ENCODE results near the gene PPFIA4.
A peak's percentile ranks its signal among the peaks of the same experiment; 100 is the strongest.

Gene PPFIA4

DNA sequence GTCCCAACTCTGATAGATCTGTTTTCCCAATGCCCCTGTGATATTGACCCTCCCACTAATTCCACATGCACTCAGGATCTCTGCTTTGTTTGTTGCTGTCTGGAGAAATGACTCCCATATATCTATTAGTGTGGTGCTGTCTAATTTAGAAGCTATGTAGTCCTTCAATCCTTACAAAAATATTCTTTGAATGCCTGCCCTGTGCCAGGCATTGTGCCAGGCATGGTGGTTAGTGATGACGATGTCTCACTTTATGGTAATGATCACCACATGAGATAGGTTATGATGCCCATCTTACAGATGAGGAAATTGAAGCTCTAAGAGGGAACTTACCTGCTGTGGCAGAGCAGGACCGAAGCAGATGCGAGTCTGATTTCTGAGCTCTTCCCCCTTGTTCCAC, 46.6 kb downstream of the PPFIA4 start:
- H3K27me3 ChIP-seq (ENCODE audit: control insufficient read depth in 1 of 2, insufficient read depth in 2 of 2, low read length in 2 of 2), result peaks cover 25 to 31% of the 10 kb centered on the region in 2 donors
- H3K9me3 ChIP-seq (ENCODE audit: control insufficient read depth in 1 of 2, low read length in 2 of 2), result no peaks in the 10 kb centered on the region
- no peak overlapping the region for H3K27ac ChIP-seq (ENCODE audit: low read depth, low read length)
- peaks cover 0 to 6% of the 10 kb centered on the region in 2 donors for H3K4me1 ChIP-seq (ENCODE audit: control insufficient read depth in 1 of 2, insufficient read depth in 2 of 2, low read length in 2 of 2)
- no peak overlapping the region for H3K9ac ChIP-seq (ENCODE audit: low read depth in 1 of 2, low read length in 2 of 2)
- H3K36me3 ChIP-seq (ENCODE audit: control insufficient read depth in 1 of 2, insufficient read depth in 2 of 2, low read length in 2 of 2), result no peaks in the 10 kb centered on the region
- H3K4me3 ChIP-seq (ENCODE audit: low read depth in 1 of 2, low read length in 2 of 2), result no peak overlapping the region

DNA sequence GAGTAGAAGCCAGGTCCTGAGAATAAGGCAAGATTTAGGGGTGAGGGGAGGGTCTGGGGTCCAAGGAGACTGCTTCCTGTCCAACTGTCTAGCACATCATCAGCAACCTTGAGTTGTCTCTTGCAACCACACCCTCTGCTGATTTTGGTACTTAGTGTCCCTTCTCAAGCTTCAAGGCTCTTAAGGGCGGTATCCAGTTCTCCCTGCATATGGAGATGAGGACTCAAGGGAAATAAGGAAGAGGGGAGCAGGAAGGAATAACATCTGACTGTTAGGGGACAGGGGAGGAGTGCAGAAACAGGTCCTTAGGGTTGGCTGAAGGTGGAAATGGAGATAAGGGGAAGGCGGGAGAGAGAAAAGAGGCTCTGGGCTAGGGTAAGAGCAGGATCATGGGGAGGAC, 47.2 kb downstream of the PPFIA4 start:
- no peak overlapping the region for H3K9ac ChIP-seq (ENCODE audit: low read depth in 1 of 2, low read length in 2 of 2)
- peaks cover 25 to 31% of the 10 kb centered on the region in 2 donors for H3K27me3 ChIP-seq (ENCODE audit: control insufficient read depth in 1 of 2, insufficient read depth in 2 of 2, low read length in 2 of 2)
- no peaks in the 10 kb centered on the region for H3K36me3 ChIP-seq (ENCODE audit: control insufficient read depth in 1 of 2, insufficient read depth in 2 of 2, low read length in 2 of 2)
- no peaks in the 10 kb centered on the region for H3K9me3 ChIP-seq (ENCODE audit: control insufficient read depth in 1 of 2, low read length in 2 of 2)
- H3K4me1 ChIP-seq (ENCODE audit: control insufficient read depth in 1 of 2, insufficient read depth in 2 of 2, low read length in 2 of 2), result peaks cover 0 to 4% of the 10 kb centered on the region in 2 donors
- H3K27ac ChIP-seq (ENCODE audit: low read depth, low read length), result no peak overlapping the region
- no peak overlapping the region for H3K4me3 ChIP-seq (ENCODE audit: low read depth in 1 of 2, low read length in 2 of 2)

DNA sequence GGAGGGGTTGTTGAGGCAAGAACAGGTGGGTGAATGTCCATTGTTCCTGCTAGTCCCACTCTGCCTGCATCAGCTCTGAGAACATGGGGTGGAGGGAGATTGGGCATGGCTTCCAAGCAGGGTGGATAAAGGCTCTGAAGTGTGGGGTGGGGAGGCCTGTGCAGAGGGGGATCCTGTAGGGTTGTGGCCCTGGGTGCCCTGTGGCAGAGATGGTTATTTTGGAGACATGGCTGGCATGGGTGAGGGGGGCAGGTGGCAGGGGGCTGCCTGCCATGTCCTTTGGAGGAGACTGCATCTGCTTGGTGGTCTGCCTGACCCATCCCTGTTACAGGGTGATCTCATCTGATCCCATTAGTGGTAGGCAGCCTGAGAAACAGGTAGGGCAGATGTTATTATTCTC, 48.3 kb downstream of the PPFIA4 start:
- Histone ChIP-seq H3K9me3 (ENCODE audit: control insufficient read depth in 1 of 2, low read length in 2 of 2) (no peaks in the 10 kb centered on the region), H3K27ac (ENCODE audit: low read depth, low read length) (no peak overlapping the region), H3K9ac (ENCODE audit: low read depth in 1 of 2, low read length in 2 of 2) (no peak overlapping the region), H3K36me3 (ENCODE audit: control insufficient read depth in 1 of 2, insufficient read depth in 2 of 2, low read length in 2 of 2) (no peaks in the 10 kb centered on the region), H3K27me3 (ENCODE audit: control insufficient read depth in 1 of 2, insufficient read depth in 2 of 2, low read length in 2 of 2) (peaks cover 25 to 37% of the 10 kb centered on the region in 2 donors), H3K4me3 (ENCODE audit: low read depth in 1 of 2, low read length in 2 of 2) (no peak overlapping the region), H3K4me1 (ENCODE audit: control insufficient read depth in 1 of 2, insufficient read depth in 2 of 2, low read length in 2 of 2) (no peaks in the 10 kb centered on the region)

DNA sequence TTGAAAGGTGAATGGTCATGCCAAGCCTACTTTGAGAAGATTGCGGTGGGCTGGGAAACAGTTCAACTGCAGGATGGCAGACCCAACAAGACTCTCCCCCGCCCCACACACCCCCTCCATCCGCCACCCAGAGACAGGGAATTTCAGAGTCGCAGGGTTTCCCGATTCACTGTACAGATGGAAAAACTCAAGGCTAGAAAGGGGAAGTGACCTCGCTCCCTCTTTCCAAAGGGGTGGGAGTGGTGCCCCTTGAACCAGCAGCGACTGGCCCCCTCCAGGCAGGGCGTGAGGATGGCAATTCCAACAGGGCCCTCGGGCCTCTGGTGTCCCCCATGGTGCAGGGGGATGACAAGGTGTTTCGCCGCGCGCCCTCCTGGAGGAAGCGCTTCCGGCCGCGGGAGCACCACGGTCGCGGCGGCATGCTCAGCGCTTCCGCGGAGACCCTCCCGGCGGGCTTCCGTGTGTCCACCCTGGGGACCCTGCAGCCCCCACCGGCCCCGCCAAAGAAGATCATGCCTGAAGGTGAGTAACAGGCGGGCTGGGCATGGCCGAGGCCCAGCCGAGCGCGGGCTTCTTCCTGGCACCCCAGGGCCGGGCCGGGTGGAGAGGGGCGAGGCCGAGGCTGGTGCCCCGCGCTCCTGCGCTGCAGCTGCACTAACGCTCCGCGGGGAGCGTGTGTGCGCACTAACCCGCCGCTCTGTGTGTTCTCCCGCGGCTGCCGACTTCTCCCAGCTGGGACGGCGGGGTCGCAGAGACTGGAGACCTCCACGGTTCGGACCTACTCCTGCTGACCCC, 49.1 kb downstream of the PPFIA4 start:
- Histone ChIP-seq H3K9me3 (ENCODE audit: control insufficient read depth in 1 of 2, low read length in 2 of 2) (no peaks in the 10 kb centered on the region), H3K4me1 (ENCODE audit: control insufficient read depth in 1 of 2, insufficient read depth in 2 of 2, low read length in 2 of 2) (no peaks in the 10 kb centered on the region), H3K27me3 (ENCODE audit: control insufficient read depth in 1 of 2, insufficient read depth in 2 of 2, low read length in 2 of 2) (peaks cover 25 to 41% of the 10 kb centered on the region in 2 donors), H3K36me3 (ENCODE audit: control insufficient read depth in 1 of 2, insufficient read depth in 2 of 2, low read length in 2 of 2) (no peaks in the 10 kb centered on the region), H3K27ac (ENCODE audit: low read depth, low read length) (no peak overlapping the region), H3K4me3 (ENCODE audit: low read depth in 1 of 2, low read length in 2 of 2) (peak overlapping the region; percentile 40 to 47), H3K9ac (ENCODE audit: low read depth in 1 of 2, low read length in 2 of 2) (no peak overlapping the region)

DNA sequence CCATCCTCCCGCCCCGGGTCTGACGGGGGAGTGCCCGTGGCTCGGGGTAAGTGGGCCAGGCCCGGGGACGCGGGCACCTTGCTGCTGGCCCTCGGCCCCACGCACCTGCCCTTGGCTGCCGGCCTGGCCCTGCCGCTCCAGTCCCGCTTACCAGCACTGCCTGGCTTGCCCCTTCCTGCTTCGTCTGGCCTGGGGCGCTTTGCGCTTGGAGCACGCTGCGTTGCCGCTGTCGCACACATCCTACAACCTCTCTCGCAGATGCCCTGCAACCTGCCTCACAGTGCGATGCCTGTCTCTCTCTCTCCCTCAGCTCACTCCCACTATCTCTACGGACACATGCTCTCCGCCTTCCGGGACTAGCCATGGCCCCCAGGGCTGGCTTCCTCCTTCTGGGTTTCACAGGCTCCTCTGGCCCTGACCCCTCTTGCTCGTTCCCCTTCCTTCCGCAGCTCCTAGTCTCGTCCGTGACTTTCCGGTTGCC, 49.8 kb downstream of the PPFIA4 start:
- Histone ChIP-seq H3K27me3 (ENCODE audit: control insufficient read depth in 1 of 2, insufficient read depth in 2 of 2, low read length in 2 of 2) (peaks cover 25 to 41% of the 10 kb centered on the region in 2 donors), H3K4me3 (ENCODE audit: low read depth in 1 of 2, low read length in 2 of 2) (peak overlapping the region; percentile 40 to 47), H3K27ac (ENCODE audit: low read depth, low read length) (no peak overlapping the region), H3K4me1 (ENCODE audit: control insufficient read depth in 1 of 2, insufficient read depth in 2 of 2, low read length in 2 of 2) (no peaks in the 10 kb centered on the region), H3K36me3 (ENCODE audit: control insufficient read depth in 1 of 2, insufficient read depth in 2 of 2, low read length in 2 of 2) (no peaks in the 10 kb centered on the region), H3K9me3 (ENCODE audit: control insufficient read depth in 1 of 2, low read length in 2 of 2) (no peaks in the 10 kb centered on the region), H3K9ac (ENCODE audit: low read depth in 1 of 2, low read length in 2 of 2) (no peak overlapping the region)

DNA sequence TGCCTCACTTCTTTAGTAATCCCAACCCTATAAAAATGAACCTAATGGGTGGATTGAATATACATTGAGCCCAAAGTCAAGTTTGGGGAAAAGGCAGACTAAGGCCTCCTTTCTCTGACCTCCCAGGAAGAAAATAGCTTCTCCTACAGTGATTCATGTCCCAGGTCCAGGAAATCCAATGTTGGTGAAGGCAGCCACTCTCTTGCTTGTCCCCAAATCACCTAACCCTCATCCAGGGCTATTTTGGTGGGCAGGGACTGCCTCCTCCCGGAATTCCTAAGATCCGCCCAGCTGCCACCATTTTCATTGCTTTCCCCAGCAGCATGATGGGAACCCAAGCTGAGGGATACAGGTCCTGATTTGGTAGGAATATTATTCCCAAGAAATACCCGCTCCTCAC, 51.1 kb downstream of the PPFIA4 start:
- Histone ChIP-seq H3K9ac (ENCODE audit: low read depth in 1 of 2, low read length in 2 of 2) (no peak overlapping the region), H3K4me1 (ENCODE audit: control insufficient read depth in 1 of 2, insufficient read depth in 2 of 2, low read length in 2 of 2) (no peaks in the 10 kb centered on the region), H3K36me3 (ENCODE audit: control insufficient read depth in 1 of 2, insufficient read depth in 2 of 2, low read length in 2 of 2) (no peaks in the 10 kb centered on the region), H3K4me3 (ENCODE audit: low read depth in 1 of 2, low read length in 2 of 2) (no peak overlapping the region), H3K9me3 (ENCODE audit: control insufficient read depth in 1 of 2, low read length in 2 of 2) (no peaks in the 10 kb centered on the region), H3K27me3 (ENCODE audit: control insufficient read depth in 1 of 2, insufficient read depth in 2 of 2, low read length in 2 of 2) (peaks cover 25 to 46% of the 10 kb centered on the region in 2 donors), H3K27ac (ENCODE audit: low read depth, low read length) (no peak overlapping the region)

DNA sequence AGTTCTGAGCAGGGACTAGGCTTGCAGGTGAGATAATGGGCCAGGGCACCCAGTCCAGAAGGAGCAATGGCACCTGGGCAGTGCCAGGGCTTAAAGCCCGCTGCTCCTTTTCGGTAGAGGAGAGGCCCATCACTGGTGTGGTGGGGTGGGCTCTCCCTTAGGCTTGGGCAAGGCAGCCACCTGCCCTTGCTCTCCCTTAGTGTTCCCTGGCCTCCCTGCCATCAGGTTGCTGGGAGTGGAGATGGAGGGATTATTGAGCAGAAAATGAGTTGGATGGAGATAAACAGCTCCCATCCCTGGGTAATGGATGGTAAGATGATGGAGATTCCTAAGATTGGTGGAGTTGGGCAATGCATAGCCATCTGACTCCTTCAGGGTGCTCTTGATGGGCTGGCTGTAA, 51.7 kb downstream of the PPFIA4 start:
- H3K9ac ChIP-seq (ENCODE audit: low read depth in 1 of 2, low read length in 2 of 2), result no peak overlapping the region
- no peaks in the 10 kb centered on the region for H3K36me3 ChIP-seq (ENCODE audit: control insufficient read depth in 1 of 2, insufficient read depth in 2 of 2, low read length in 2 of 2)
- no peaks in the 10 kb centered on the region for H3K9me3 ChIP-seq (ENCODE audit: control insufficient read depth in 1 of 2, low read length in 2 of 2)
- no peak overlapping the region for H3K27ac ChIP-seq (ENCODE audit: low read depth, low read length)
- H3K27me3 ChIP-seq (ENCODE audit: control insufficient read depth in 1 of 2, insufficient read depth in 2 of 2, low read length in 2 of 2), result peaks cover 25 to 46% of the 10 kb centered on the region in 2 donors
- H3K4me3 ChIP-seq (ENCODE audit: low read depth in 1 of 2, low read length in 2 of 2), result no peak overlapping the region
- no peaks in the 10 kb centered on the region for H3K4me1 ChIP-seq (ENCODE audit: control insufficient read depth in 1 of 2, insufficient read depth in 2 of 2, low read length in 2 of 2)

DNA sequence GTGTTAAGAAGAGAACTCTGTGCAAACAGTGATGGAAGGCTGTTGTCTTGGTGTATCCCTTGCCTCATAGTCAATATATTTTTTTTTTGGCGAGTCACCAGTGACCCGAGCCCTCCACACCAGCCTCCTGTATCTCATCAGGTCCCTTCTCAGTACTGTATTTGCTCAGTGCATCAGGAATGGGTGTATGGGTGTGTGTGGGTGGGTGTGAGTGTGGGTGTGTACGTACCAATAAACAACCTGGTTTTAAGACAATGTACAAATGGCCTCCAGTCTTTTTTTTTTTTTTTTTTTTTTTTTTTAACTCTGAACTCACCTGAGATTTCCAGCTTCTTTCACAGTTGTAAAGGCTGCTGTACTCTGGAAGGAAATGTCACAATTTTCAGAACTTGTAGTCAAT, 52.2 kb downstream of the PPFIA4 start:
- Histone ChIP-seq H3K27ac (ENCODE audit: low read depth, low read length) (no peak overlapping the region), H3K4me3 (ENCODE audit: low read depth in 1 of 2, low read length in 2 of 2) (no peak overlapping the region), H3K9ac (ENCODE audit: low read depth in 1 of 2, low read length in 2 of 2) (no peak overlapping the region), H3K4me1 (ENCODE audit: control insufficient read depth in 1 of 2, insufficient read depth in 2 of 2, low read length in 2 of 2) (no peaks in the 10 kb centered on the region), H3K27me3 (ENCODE audit: control insufficient read depth in 1 of 2, insufficient read depth in 2 of 2, low read length in 2 of 2) (peaks cover 21 to 42% of the 10 kb centered on the region in 2 donors), H3K36me3 (ENCODE audit: control insufficient read depth in 1 of 2, insufficient read depth in 2 of 2, low read length in 2 of 2) (no peaks in the 10 kb centered on the region), H3K9me3 (ENCODE audit: control insufficient read depth in 1 of 2, low read length in 2 of 2) (no peaks in the 10 kb centered on the region)

DNA sequence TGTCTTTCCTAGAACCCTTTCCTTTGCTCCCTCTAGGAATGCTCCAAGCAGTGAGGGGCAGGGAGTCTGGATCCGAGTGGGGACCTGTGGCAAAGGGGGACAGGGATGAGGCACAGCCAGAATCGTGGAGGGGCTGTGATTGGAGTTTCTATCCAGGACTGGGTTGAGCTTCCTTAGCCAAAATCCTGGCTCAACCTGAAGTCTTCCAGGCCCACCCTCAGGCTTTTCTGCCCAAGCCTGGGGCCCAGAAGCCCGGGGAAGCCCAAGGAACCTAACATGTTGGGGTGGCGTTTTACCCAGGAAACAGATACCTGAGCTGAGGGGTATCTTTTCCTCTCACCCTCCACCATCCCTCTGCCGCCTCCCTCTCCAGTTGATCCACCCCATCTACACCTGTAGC, 54.2 kb downstream of the PPFIA4 start:
- H3K27ac ChIP-seq (ENCODE audit: low read depth, low read length), result no peak overlapping the region
- no peaks in the 10 kb centered on the region for H3K9me3 ChIP-seq (ENCODE audit: control insufficient read depth in 1 of 2, low read length in 2 of 2)
- H3K27me3 ChIP-seq (ENCODE audit: control insufficient read depth in 1 of 2, insufficient read depth in 2 of 2, low read length in 2 of 2), result peaks cover 10 to 34% of the 10 kb centered on the region in 2 donors
- H3K4me3 ChIP-seq (ENCODE audit: low read depth in 1 of 2, low read length in 2 of 2), result no peak overlapping the region
- H3K4me1 ChIP-seq (ENCODE audit: control insufficient read depth in 1 of 2, insufficient read depth in 2 of 2, low read length in 2 of 2), result no peaks in the 10 kb centered on the region
- H3K36me3 ChIP-seq (ENCODE audit: control insufficient read depth in 1 of 2, insufficient read depth in 2 of 2, low read length in 2 of 2), result no peaks in the 10 kb centered on the region
- no peak overlapping the region for H3K9ac ChIP-seq (ENCODE audit: low read depth in 1 of 2, low read length in 2 of 2)

DNA sequence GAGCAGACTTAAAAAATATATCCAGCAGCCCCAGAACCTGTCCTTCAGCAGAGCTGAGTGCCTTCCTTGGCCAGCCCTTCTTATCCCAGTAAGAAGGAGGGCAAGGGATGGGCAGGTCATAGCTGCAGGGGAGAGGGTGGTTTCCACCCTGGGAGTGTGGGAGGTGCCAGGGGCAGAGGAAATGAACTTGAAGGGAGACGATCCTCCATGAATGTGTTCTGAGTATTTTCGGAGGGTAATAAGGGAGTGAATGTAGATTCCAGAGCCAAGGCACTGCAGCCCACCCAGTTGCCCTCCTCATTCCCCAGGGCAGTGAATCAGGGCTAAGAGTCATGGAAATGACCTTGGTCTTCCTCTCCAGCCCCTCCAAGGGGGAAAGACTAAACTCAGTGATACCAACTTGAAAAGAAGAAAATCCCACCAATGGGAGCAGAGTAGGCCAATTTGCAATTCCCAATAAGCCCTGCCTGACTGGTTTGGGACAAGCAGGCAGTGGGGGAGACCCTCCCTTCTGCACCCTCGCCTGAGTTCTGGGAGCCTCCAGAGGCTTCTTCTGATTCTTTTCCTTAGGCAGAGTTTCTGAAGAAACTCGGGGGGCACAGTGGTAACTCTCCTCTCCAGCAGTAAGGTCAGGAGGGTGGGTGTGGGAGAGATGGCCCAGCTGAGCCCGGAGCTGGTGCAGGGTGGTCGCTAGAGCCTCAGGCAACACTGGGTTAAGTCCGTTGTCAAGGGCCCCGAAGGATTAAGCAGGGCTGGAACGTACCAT, 55.4 kb downstream of the PPFIA4 start:
- Histone ChIP-seq H3K27me3 (ENCODE audit: control insufficient read depth in 1 of 2, insufficient read depth in 2 of 2, low read length in 2 of 2) (peaks cover 3 to 24% of the 10 kb centered on the region in 2 donors), H3K9me3 (ENCODE audit: control insufficient read depth in 1 of 2, low read length in 2 of 2) (no peaks in the 10 kb centered on the region), H3K27ac (ENCODE audit: low read depth, low read length) (no peak overlapping the region), H3K9ac (ENCODE audit: low read depth in 1 of 2, low read length in 2 of 2) (no peak overlapping the region), H3K36me3 (ENCODE audit: control insufficient read depth in 1 of 2, insufficient read depth in 2 of 2, low read length in 2 of 2) (no peaks in the 10 kb centered on the region), H3K4me3 (ENCODE audit: low read depth in 1 of 2, low read length in 2 of 2) (no peak overlapping the region), H3K4me1 (ENCODE audit: control insufficient read depth in 1 of 2, insufficient read depth in 2 of 2, low read length in 2 of 2) (no peaks in the 10 kb centered on the region)
